HEK293T (cell line): ENCODE results near the gene PLCZ1.

Experiments
- ARNT ChIP-seq: fragments of 450-650 bp; IDR thresholded peaks from 2 replicates; pipeline ENCODE4 v1.6.1; 2017; ENCODE audit warnings: mild to moderate bottlenecking
- BHLHE40 ChIP-seq: fragments of 450-650 bp; IDR thresholded peaks from 2 replicates; pipeline ENCODE4 v1.6.1; 2016; ENCODE audit warnings: mild to moderate bottlenecking, moderate library complexity, borderline replicate concordance
- ELF4 ChIP-seq: fragments of 450-650 bp; IDR thresholded peaks from 2 replicates; pipeline ENCODE4 v1.6.1; 2017; ENCODE audit warnings: antibody characterized with exemption
- FOXA1 ChIP-seq: fragments of 450-650 bp; IDR thresholded peaks from 2 replicates; pipeline ENCODE4 v1.6.1; 2016; ENCODE audit warnings: mild to moderate bottlenecking
- FOXK2 ChIP-seq: fragments of 450-650 bp; IDR thresholded peaks from 2 replicates; pipeline ENCODE4 v1.6.1; 2016; ENCODE audit warnings: mild to moderate bottlenecking
- L3MBTL2 ChIP-seq: fragments of 450-650 bp; conservative IDR thresholded peaks from 2 replicates; pipeline ENCODE4 v1.6.1; 2016; ENCODE audit warnings: mild to moderate bottlenecking
- SP1 ChIP-seq: fragments of 450-650 bp; IDR thresholded peaks from 2 replicates; pipeline ENCODE4 v1.6.1; 2017
- SUZ12 ChIP-seq: fragments of 450-650 bp; IDR thresholded peaks from 2 replicates; pipeline ENCODE4 v1.6.1; 2016; ENCODE audit warnings: mild to moderate bottlenecking
- TARDBP ChIP-seq: fragments of 450-650 bp; IDR thresholded peaks from 2 replicates; pipeline ENCODE4 v1.6.1; 2016
- ZNF384 ChIP-seq: fragments of 450-650 bp; IDR thresholded peaks from 2 replicates; pipeline ENCODE4 v1.6.1; 2016

DNA sequence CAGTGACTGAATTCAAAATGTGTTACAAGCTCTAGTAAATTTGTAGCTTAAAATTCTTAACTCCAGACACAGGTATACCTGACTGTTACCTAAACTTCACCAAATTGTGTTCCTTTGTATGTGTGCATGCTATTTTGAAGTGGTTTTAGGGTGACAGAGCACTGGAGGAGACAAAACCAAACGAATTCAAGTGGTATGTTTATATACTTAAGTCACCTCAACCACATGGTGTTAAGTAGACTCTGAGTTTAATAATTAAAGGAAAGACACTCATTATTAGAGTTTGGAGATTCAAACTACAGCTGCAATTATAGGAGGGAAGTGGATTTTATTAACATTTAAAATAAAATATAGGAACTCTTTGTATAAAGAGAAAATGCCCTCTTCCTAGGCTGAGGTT, 84.3 kb downstream of the PLCZ1 start:
- TF ChIP-seq FOXK2 (no peak), FOXA1 (no peak), TARDBP (no peak), ZNF384 (no peak), SUZ12 (no peak), ELF4 (no peak), BHLHE40 (no peak), L3MBTL2 (no peak), SP1 (no peak), ARNT (no peak)
